Osteoblast (primary cell): ENCODE measurements around the gene ARHGAP9. TPM values are rescaled to one million over a fixed set of nuclear protein-coding genes. Genes with fewer than 3 reads are reported as not detected.
"Not testable (repeated sequence)": the region's sequence is repeated elsewhere in the genome, so short reads cannot be mapped to it uniquely, and the experiment has no call there.

Source experiments
- DNase-seq: peaks from one replicate; pipeline ENCODE4 v3.0.0; 2011; ENCODE audit warnings: low spot score, mixed read lengths; ENCODE audit not compliant: insufficient read length; ENCODE audit errors: missing footprints
- H2AFZ ChIP-seq: 2 replicates; pipeline ENCODE4 v1.6.0; 2011; ENCODE audit warnings: mild to moderate bottlenecking, low read length
- H3K27ac ChIP-seq: 2 replicates; pipeline ENCODE4 v1.5.1; 2011; ENCODE audit warnings: mild to moderate bottlenecking, low read depth, low read length, moderate library complexity
- H3K27me3 ChIP-seq: 2 replicates; pipeline ENCODE4 v1.6.0; 2012; ENCODE audit warnings: mild to moderate bottlenecking, control low read depth, inconsistent platforms, low read length, moderate library complexity; ENCODE audit not compliant: insufficient read depth
- H3K36me3 ChIP-seq: 2 replicates; pipeline ENCODE4 v1.5.1; 2011; ENCODE audit warnings: mild to moderate bottlenecking, low read length, control low read depth, moderate library complexity; ENCODE audit not compliant: insufficient read depth
- H3K4me1 ChIP-seq: 2 replicates; pipeline ENCODE4 v1.5.1; 2011; ENCODE audit warnings: mild to moderate bottlenecking, low read length, control low read depth, moderate library complexity; ENCODE audit not compliant: insufficient read depth
- H3K4me2 ChIP-seq: 2 replicates; pipeline ENCODE4 v1.6.0; 2011; ENCODE audit warnings: mild to moderate bottlenecking, low read length; ENCODE audit not compliant: insufficient read depth
- H3K4me3 ChIP-seq: fragments of 200-600 bp; sonication (generic); 3 replicates; pipeline ENCODE4 v1.5.1; 2012; ENCODE audit warnings: mild to moderate bottlenecking, low read length, inconsistent platforms; ENCODE audit not compliant: insufficient read depth
- H3K79me2 ChIP-seq: 2 replicates; pipeline ENCODE4 v1.6.0; 2012; ENCODE audit warnings: mild to moderate bottlenecking, low read length, control low read depth, inconsistent platforms; ENCODE audit not compliant: insufficient read depth
- H3K9me3 ChIP-seq: 2 replicates; pipeline ENCODE4 v1.5.1; 2011; ENCODE audit warnings: low read depth, low read length, control low read depth
- H4K20me1 ChIP-seq: 2 replicates; pipeline ENCODE4 v1.6.0; 2012; ENCODE audit warnings: mild to moderate bottlenecking, low read length, control low read depth; ENCODE audit not compliant: insufficient read depth
- total RNA-seq: library from RNA; depleted of rRNA; stranded (reverse); fragments of >200 nt; gene quantifications from 2 replicates; pipeline ENCODE4 v1.2.3, GENCODE V29; 2012
- TF ChIP-seq, protein P1 (sequence below): IDR thresholded peaks from 2 replicates; pipeline ENCODE4 v1.5.1; 2011; ENCODE audit warnings: mild to moderate bottlenecking, low read depth, low read length, moderate library complexity; ENCODE audit errors: extremely low read depth

The ARHGAP9 gene
- total RNA-seq, 1 donor: 0.36 TPM

DNA sequence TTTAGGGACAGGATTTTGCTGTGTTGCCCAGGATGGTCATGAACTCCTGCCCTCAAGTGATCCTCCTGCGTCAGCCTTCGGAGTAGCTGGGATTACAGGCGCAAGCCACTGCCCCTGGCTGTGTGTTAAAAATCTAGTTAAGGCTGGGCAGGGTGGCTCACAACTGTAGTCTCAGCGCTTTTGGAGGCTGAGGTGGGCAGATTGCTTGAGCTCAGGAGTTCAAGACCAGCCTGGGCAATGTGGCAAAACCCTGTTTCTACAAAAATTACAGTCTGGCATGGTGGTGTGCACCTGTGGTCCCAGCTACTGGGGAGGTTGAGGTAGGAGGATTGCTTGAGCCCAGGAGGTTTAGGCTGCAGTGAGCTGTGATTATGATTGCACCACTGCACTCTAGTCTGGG is 31.5 kb upstream of the ARHGAP9 start:
- no peak for DNase-seq
- no peaks in the 10 kb centered on the region for H3K9me3 ChIP-seq
- H3K27ac ChIP-seq: no peak overlapping the region
- no peaks in the 10 kb centered on the region for H3K27me3 ChIP-seq
- no peak overlapping the region for H2AFZ ChIP-seq
- TF ChIP-seq, protein P1, sequence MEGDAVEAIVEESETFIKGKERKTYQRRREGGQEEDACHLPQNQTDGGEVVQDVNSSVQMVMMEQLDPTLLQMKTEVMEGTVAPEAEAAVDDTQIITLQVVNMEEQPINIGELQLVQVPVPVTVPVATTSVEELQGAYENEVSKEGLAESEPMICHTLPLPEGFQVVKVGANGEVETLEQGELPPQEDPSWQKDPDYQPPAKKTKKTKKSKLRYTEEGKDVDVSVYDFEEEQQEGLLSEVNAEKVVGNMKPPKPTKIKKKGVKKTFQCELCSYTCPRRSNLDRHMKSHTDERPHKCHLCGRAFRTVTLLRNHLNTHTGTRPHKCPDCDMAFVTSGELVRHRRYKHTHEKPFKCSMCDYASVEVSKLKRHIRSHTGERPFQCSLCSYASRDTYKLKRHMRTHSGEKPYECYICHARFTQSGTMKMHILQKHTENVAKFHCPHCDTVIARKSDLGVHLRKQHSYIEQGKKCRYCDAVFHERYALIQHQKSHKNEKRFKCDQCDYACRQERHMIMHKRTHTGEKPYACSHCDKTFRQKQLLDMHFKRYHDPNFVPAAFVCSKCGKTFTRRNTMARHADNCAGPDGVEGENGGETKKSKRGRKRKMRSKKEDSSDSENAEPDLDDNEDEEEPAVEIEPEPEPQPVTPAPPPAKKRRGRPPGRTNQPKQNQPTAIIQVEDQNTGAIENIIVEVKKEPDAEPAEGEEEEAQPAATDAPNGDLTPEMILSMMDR: no peak
- peaks cover 67% of the 10 kb centered on the region for H3K36me3 ChIP-seq
- H3K4me3 ChIP-seq: no peak overlapping the region
- peaks cover 1% of the 10 kb centered on the region for H3K79me2 ChIP-seq
- H4K20me1 ChIP-seq: peaks cover 4% of the 10 kb centered on the region
- no peak overlapping the region for H3K4me2 ChIP-seq
- no peaks in the 10 kb centered on the region for H3K4me1 ChIP-seq

DNA sequence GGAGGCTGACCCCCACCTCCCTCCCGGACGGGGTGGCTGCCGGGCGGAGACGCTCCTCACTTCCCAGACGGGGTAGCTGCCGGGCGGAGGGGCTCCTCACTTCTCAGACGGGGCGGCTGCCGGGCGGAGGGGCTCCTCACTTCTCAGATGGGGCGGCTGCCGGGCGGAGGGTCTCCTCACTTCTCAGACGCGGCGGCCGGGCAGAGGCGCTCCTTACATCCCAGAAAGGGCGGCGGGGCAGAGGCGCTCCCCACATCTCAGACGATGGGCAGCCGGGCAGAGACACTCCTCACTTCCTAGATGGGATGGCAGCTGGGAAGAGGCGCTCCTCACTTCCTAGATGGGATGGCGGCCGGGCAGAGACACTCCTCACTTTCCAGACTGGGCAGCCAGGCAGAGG is 28.1 kb upstream of the ARHGAP9 start:
- not testable (repeated sequence) for DNase-seq, H3K27ac ChIP-seq, H3K9me3 ChIP-seq, H2AFZ ChIP-seq, H4K20me1 ChIP-seq, H3K4me3 ChIP-seq, H3K79me2 ChIP-seq, H3K4me2 ChIP-seq, H3K4me1 ChIP-seq, H3K27me3 ChIP-seq
- H3K36me3 ChIP-seq: peaks cover 56% of the 10 kb centered on the region

DNA sequence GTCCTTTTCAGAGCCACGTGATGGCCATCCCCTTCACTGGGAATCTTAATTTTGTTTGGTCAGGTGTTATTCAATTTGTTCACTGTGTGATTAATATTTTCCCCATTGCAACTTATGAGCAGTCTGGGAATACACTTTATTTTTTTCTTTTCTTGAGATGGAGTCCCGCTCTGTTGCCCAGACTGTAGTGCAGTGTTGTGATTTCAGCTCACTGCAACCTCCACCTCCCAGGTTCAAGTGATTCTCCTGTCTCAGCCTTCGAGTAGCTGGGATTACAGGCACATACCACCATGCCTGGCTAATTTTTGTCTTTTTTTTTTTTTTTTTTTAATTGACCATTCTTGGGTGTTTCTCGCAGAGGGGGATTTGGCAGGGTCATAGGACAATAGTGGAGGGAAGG is 26.9 kb upstream of the ARHGAP9 start:
- not testable (repeated sequence) for H3K27ac ChIP-seq, DNase-seq, H3K27me3 ChIP-seq, H3K4me1 ChIP-seq, H3K4me3 ChIP-seq, H3K4me2 ChIP-seq, H2AFZ ChIP-seq, H3K9me3 ChIP-seq, H4K20me1 ChIP-seq, H3K79me2 ChIP-seq
- peaks cover 52% of the 10 kb centered on the region for H3K36me3 ChIP-seq

DNA sequence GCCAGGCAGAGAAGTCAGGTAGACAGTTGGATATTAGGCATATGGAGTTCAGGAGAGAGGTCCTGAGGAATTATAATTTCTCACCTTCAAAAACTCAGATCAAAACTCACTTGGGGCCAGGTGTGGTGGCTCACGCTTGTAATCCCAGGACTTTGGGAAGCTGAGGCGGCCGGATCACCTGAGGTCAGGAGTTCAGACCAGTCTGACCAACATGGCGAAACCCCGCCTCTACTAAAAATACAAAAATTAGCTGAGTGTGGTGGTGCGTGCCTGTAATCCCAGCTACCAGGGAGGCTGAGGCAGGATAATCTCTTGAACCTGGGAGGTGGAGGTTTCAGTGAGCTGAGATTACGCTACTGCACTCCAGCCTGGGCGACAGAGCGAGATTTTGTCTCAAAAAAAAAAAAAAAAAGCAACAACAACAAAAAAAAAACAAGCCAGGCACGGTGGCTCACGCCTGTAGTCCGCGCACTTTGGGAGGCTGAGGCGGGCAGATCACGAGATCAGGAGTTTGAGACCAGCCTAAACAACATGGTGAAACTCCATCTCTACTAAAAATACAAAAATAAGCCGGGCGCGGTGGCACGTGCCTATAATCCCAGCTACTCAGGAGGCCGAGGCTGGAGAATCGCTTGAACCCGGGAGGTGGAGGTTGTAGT is 22.8 kb upstream of the ARHGAP9 start:
- H4K20me1 ChIP-seq, H3K4me1 ChIP-seq, H3K27me3 ChIP-seq, H3K4me2 ChIP-seq, H3K4me3 ChIP-seq, DNase-seq, H3K27ac ChIP-seq, H2AFZ ChIP-seq, H3K9me3 ChIP-seq, H3K79me2 ChIP-seq: not testable (repeated sequence)
- peaks cover 59% of the 10 kb centered on the region for H3K36me3 ChIP-seq

DNA sequence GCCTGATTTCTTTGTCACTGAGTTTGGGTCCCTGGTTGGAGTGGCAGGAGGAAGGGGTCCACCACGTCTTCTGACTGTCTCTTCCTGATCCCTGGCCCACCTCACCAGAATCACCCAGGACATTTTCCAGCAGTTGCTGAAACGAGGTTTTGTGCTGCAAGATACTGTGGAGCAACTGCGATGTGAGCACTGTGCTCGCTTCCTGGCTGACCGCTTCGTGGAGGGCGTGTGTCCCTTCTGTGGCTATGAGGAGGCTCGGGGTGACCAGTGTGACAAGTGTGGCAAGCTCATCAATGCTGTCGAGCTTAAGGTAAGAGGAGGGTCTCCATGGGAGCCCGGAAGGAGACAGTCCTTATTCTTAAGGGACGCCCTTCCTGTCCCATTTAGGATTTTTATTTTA is 20.5 kb upstream of the ARHGAP9 start:
- H3K27me3 ChIP-seq: no peaks in the 10 kb centered on the region
- no peaks in the 10 kb centered on the region for H3K79me2 ChIP-seq
- H2AFZ ChIP-seq: no peak overlapping the region
- DNase-seq: no peak
- peaks cover 60% of the 10 kb centered on the region for H3K36me3 ChIP-seq
- H3K27ac ChIP-seq: no peak overlapping the region
- TF ChIP-seq, protein P1: no peak
- H3K4me1 ChIP-seq: no peaks in the 10 kb centered on the region
- no peaks in the 10 kb centered on the region for H3K9me3 ChIP-seq
- H3K4me3 ChIP-seq: no peak overlapping the region
- no peaks in the 10 kb centered on the region for H4K20me1 ChIP-seq
- H3K4me2 ChIP-seq: no peak overlapping the region
